Pancreas (tissue), 10 donors: ENCODE results near the gene SGCD. TPM values are rescaled to one million over a fixed set of nuclear protein-coding genes. Genes with fewer than 3 reads are reported as not detected.

Experiments used
- ATAC-seq, 4 donors: fragments of 200-7000 bp; cut with Tn5 transposase; one replicate each; pipeline versions ENCODE4 v1.8.0 to v1.9.1; 2020; ENCODE audit warnings: mild to moderate bottlenecking in 4 of 4, moderate library complexity in 4 of 4
- DNase-seq, 6 donors: peaks; one replicate each; pipeline ENCODE4 v3.0.0-alpha.2; 2020
- FAIRE-seq: peaks from 2 replicates; lab custom pipeline; 2012; peaks lifted over from hg19 to GRCh38; lab: Jason Lieb, UNC
- H3K27ac ChIP-seq, 4 donors: fragments of 200-600 bp; sonication (generic); 1 replicate in 3 of 4; 2 replicates in 1 of 4; pipeline versions ENCODE4 v1.5.0 to v1.8.0; 2020
- H3K27me3 ChIP-seq, 4 donors: fragments of 200-600 bp; one replicate each; pipeline ENCODE4 v1.8.0; 2021
- H3K36me3 ChIP-seq, 3 donors: fragments of 200-600 bp; sonication (generic) in 1 of 3; one replicate each; pipeline versions ENCODE4 v1.5.0 to v1.8.0; 2020 to 2021
- H3K4me1 ChIP-seq, 3 donors: fragments of 200-600 bp; one replicate each; pipeline ENCODE4 v1.8.0; 2021
- H3K4me3 ChIP-seq, 4 donors: fragments of 200-600 bp; sonication (generic) in 2 of 4; one replicate each; pipeline versions ENCODE4 v1.5.0 to v1.8.0; 2020 to 2021
- H3K9me3 ChIP-seq, 4 donors: fragments of 200-600 bp; one replicate each; pipeline ENCODE4 v1.8.0; 2021
- CTCF ChIP-seq, 4 donors: fragments of 200-600 bp; sonication (generic) in 3 of 4; IDR thresholded peaks; one replicate each; pipeline versions ENCODE4 v1.5.0 to v1.8.0; 2021; ENCODE audit warnings: antibody characterized with exemption in 4 of 4
- WGBS, 2 donors: extraction: QIAGEN DNeasy Blood & Tissue Kit; methylation state at CpG; one replicate each; pipeline ENCODE4 v1.1.7; 2013; 5-methylcytosine and 5-hydroxymethylcytosine counted together
- intact Hi-C, 3 donors: fragments of 100-400 bp; cut with DNase I; formaldehyde crosslinking; loops; one replicate each; pipeline versions ENCODE4 v1.11.1 to v1.14.2; 2022
- polyA plus RNA-seq, 2 donors: library from polyadenylated mRNA; stranded (reverse); fragments of 200-250 nt; gene quantifications; one replicate each; pipeline ENCODE4 v1.2.3, GENCODE V29; 2013
- total RNA-seq, 6 donors: library from RNA; stranded (reverse); fragmentation: NEBNext Ultra II Directional in 4 of 6; extraction: Animal tissue kit (Norgen Biotek cat#: 25700) in 4 of 6; gene quantifications; one replicate each; pipeline versions ENCODE4 v1.2.1 to v1.2.4, GENCODE V29; 2021 to 2023
- donor health status: healthy with polysubstance abuse.
- donor health status: DM: no; HTN: no; CAD: no; lungs with moderate emphysema.
- donor health status: DM: no; HTN: no; CAD: no.
- donor health status: control.
- donor health status: control.
- donor health status: Bipolar disorder and iron deficiency.
- donor health status: DM: yes; HTN: yes; CAD: no.
- donor health status: DM: no; HTN: no; CAD: no.
- donor health status: DM: no; HTN: no; CAD: no.
- donor health status: DM: yes; HTN: yes; CAD: no.

The SGCD gene
- total and polyA plus RNA-seq, 8 donors: 0.11 to 1.9 (median 0.35) TPM

- intact Hi-C loops: no loop called here
- 20 to 21% methylated on average over 4 of the region's 4 CpGs for WGBS, 2 donors
- ATAC-seq (no peak), FAIRE-seq (no peak), DNase-seq (no peak)
- no peak for TF ChIP-seq CTCF (IDR thresholded peaks at IDR 0.05)
- H3K4me3 ChIP-seq: no peak overlapping the region
- H3K27me3 ChIP-seq: no peaks in the 10 kb centered on the region
- H3K9me3 ChIP-seq: no peaks in the 10 kb centered on the region
- H3K36me3 ChIP-seq: no peaks in the 10 kb centered on the region
- no peak overlapping the region for H3K27ac ChIP-seq
- H3K4me1 ChIP-seq: no peaks in the 10 kb centered on the region
These were observed 154.8 kb downstream of the SGCD start for GRCh38 chr5:156481741-156482140.

DNA sequence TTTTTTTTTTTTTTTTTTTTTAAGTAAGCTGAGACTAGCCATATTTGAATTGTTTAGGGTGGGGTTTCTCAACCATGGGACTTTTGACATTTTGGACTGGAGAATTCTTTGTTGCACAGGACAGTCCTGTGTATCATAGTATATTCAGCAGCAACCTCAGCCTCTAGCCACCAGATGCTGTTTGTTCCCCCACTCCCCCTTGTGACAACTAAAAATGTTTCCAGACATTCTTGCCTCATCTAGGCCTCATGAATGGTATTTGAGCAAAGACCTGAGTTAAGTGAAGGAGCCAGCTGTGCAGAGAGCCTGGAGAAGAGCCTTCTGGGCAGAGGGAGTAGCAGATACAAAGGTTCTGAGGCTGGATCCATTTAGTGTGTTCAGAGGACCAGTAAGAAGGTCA is 155.9 kb downstream of the SGCD start:
- Histone ChIP-seq H3K9me3 (no peaks in the 10 kb centered on the region), H3K4me3 (no peak overlapping the region), H3K4me1 (no peaks in the 10 kb centered on the region), H3K36me3 (no peaks in the 10 kb centered on the region), H3K27me3 (no peaks in the 10 kb centered on the region), H3K27ac (no peak overlapping the region)
- intact Hi-C loops: no loop called here
- TF ChIP-seq CTCF (IDR thresholded peaks at IDR 0.05): no peak
- no peak for ATAC-seq
- no peak for FAIRE-seq
- no peak for DNase-seq

DNA sequence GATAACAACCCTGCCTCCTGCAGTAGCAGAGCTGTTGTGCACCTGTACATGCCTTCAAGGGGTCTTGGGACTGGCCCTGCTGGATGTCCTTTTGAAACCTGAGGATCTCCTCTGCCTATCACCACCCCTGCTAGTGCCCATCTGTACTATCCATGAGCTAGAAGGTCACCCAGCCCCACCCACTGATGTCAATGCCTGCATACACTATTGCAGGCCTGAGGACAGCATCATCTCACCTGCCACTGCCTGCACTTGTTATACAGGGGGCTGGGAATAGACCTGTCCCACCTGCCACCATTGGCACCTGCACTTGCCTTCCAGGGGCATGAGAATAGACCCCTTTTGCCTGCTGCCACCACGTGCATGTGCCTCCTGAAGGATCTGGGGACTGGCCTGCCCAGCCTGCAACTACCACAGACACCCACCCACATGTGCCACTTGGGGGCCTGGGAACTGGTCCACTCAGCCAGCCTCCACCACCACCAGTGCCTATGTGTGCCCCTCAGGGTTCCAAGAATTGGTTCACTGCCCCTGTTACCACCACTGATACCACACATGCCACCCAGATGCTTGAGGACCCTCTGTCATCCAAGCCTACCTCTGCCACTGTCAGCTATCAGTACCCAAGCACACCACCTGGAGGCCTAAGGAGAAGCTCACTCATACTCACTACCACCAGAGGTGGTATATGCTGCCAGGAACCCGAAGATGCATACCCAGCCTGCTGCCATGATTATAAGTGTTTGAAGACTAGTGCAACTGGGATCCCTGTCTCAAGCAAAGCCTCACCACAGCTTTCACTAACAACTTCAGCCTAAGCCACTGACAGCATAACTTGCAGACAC is 159.7 kb downstream of the SGCD start:
- TF ChIP-seq CTCF (IDR thresholded peaks at IDR 0.05): no peak

GRCh38 chr5:156491766-156492165 is 164.8 kb downstream of the SGCD start:
- intact Hi-C loops: no loop called here
- Histone ChIP-seq H3K4me1 (no peaks in the 10 kb centered on the region), H3K9me3 (no peaks in the 10 kb centered on the region), H3K27me3 (no peaks in the 10 kb centered on the region), H3K4me3 (no peak overlapping the region), H3K36me3 (no peaks in the 10 kb centered on the region), H3K27ac (no peak overlapping the region)
- ATAC-seq: no peak
- DNase-seq: no peak
- FAIRE-seq: no peak
- no peak for TF ChIP-seq CTCF (IDR thresholded peaks at IDR 0.05)
- WGBS, 2 donors: 9 to 19% methylated on average over 1 of the region's 1 CpG

More for the DNA sequence above, 159.7 kb downstream of the SGCD start:
- no peaks in the 10 kb centered on the region for H3K4me1 ChIP-seq
- FAIRE-seq (no peak), DNase-seq (no peak), ATAC-seq (no peak)
- H3K27me3 ChIP-seq: no peaks in the 10 kb centered on the region
- 67 to 75% methylated on average over 2 of the region's 2 CpGs for WGBS, 2 donors
- intact Hi-C loops: no loop called here
- H3K4me3 ChIP-seq: no peak overlapping the region
- H3K9me3 ChIP-seq: no peaks in the 10 kb centered on the region
- H3K36me3 ChIP-seq: no peaks in the 10 kb centered on the region
- no peak overlapping the region for H3K27ac ChIP-seq

GRCh38 chr5:156496291-156496690 is 169.3 kb downstream of the SGCD start:
- no peaks in the 10 kb centered on the region for H3K36me3 ChIP-seq
- no peaks in the 10 kb centered on the region for H3K9me3 ChIP-seq
- no peak for TF ChIP-seq CTCF (IDR thresholded peaks at IDR 0.05)
- 39 to 52% methylated on average over 3 of the region's 3 CpGs for WGBS, 2 donors
- ATAC-seq (no peak), FAIRE-seq (no peak), DNase-seq (no peak)
- H3K4me1 ChIP-seq: no peaks in the 10 kb centered on the region
- intact Hi-C loops: no loop called here
- H3K27me3 ChIP-seq: no peaks in the 10 kb centered on the region
- H3K4me3 ChIP-seq: no peak overlapping the region
- no peak overlapping the region for H3K27ac ChIP-seq
